GM19452 (cell line): ENCODE measurements around the gene MPDU1.
"Not testable (repeated sequence)": the region's sequence is repeated elsewhere in the genome, so short reads cannot be mapped to it uniquely, and the experiment has no call there.

ENCODE experiments used
- ATAC-seq: cut with Tn5 transposase; IDR thresholded peaks from one replicate; pipeline ENCODE4 v1.9.1; 2021; ENCODE audit not compliant: unreplicated experiment

The MPDU1 gene

GRCh38 chr17:7579834-7580603 is 3.6 kb upstream of the MPDU1 start:
- no peak for ATAC-seq

GRCh38 chr17:7580604-7581575 is 2.8 kb upstream of the MPDU1 start:
- no peak for ATAC-seq

DNA sequence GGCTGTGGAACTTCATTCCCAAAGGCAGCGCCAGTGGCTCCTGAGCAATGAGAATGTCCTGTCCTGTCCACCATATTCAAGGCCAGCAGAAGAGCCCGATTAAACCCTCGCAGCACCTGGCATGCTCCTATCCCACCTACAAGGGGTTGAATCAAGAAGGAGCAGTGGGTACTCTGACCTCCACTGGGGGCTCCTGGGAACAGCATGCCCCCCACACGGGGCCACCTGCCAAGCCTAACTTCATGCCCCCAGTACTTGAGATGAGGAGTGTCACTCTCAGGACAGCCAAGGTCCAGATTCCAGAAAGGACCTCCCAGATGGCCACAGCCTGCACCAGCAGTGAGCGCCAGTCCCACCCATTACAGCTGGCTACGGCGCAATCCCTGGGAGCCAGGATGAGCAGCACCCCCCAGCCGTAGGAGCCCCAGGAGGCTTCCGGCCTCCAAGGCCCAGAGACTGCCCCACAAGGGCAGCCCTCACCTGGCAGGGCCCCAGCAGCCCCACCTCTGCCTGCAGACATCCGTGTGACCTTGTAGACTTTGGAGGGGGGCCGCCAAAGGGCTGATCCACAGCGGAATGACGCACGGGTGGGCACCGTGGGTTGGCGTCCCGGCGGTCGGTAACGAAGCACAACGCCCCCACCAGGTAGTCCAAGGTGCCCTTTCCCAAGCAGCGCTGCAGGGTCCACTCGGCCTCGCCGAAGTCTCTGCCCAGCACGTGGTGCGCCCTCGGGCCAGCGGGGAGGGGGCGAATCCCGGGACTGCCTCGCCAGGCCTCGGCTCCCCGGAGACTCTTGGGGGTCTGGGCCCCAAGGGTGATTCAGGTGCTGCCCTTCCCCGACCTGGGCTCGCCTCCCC is 1.0 kb upstream of the MPDU1 start:
- no peak for ATAC-seq

DNA sequence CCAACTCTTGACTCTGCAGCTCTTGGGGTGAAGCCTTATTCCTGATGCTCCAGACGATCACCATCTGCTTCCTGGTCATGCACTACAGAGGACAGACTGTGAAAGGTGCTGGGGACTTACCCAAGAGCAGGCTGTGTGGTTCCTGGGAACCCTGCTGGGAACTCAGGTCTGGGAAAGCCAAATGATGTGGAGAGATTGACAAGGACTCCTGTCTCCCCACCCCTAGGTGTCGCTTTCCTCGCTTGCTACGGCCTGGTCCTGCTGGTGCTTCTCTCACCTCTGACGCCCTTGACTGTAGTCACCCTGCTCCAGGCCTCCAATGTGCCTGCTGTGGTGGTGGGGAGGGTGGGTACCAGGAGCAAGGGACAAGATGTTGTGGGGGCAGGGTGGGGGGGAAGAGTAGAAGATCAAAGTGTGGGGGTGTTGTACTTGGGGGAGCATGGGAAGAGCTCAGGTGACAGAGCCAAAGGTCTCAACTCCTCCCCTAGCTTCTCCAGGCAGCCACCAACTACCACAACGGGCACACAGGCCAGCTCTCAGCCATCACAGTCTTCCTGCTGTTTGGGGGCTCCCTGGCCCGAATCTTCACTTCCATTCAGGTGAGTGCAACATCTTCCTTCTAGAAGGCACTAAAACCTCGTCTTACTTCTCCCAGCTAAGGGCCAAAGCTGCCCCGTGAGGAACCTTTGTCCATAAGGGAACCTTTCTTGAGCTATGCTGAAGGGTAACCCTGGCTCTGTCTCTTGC is 3.2 kb downstream of the MPDU1 start:
- ATAC-seq = no peak

DNA sequence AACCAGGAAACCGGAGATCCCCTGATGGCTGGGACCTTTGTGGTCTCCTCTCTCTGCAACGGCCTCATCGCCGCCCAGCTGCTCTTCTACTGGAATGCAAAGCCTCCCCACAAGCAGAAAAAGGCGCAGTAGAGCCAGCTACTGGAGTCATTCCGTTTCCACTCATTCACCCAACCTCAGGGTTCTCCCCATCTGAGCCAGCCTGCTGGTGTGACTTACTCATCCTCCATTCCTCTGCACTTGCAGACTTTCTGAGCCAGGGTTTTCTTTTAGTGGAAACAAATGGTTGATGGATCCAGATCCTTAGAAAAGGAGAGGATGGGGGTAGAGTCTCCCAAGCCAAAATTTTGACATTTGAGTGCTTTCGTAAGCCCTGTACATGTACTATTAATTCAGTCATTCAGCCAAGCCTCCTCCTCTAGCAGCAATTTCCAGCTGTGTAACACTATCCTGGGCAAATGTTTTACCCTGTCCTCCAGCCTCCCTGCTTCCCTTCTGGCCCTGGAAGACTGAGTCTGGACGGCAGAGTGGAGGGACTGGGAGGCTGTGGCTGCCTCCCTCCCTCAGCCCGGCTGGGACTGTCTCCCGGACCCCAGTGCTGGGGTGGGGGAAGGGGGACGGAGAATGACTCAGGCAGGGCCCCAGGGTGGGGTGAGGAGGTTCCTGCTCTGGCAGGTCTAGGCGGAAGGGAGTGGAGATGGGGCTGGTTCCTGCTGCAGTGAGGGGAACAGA is 3.9 kb downstream of the MPDU1 start:
- ATAC-seq = no peak

- no peak for ATAC-seq
Measured at GRCh38 chr17:7588553-7589203, 5.0 kb downstream of the MPDU1 start.

- ATAC-seq = no peak
Measured at GRCh38 chr17:7589204-7589868, 5.7 kb downstream of the MPDU1 start.

DNA sequence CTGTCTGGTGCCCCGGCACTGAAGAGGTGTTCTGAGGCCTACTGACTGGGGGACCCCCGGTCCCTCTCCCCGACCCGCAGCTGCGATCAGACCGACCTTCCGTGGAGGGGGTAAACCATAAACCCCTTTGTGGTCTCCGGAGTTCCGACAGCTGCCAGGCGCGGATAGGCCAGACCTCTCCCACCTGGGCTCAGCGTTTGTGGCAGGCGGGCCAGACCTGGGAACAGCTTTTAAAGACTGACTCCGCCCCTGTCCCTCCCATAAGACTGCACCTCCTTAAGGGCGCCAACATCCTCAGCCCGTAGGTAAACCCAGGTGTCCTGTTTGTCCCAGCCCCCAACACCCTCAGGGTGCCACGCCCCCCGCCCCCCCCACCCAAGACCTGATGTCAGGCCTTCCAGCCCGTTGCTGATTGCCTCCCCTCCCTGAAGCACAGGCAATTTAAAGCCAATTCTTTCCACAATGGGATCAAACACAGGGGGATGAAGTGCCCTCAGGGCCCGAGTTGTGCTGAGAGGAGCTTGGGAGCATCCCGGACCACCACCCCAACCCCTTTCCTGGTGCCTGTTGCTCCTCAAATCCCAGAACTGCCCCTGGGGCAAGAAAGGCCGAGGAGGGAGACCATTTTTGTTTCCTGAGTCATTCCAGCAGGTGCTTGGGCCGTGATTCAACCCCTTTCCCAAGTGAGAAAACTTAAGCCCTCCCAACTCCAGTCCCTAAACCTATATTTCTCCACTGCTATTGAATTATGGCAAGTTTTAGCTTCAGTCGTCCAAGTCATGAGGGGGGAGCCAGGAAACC is 6.4 kb downstream of the MPDU1 start, which contains the start of gene SOX15:
Gene SOX15, minus strand, starts transcription at position 204 of the 801 bp plus-strand sequence. CDS start 418 bp downstream, outside the sequence.
- ATAC-seq = no peak

- no peak for ATAC-seq
Measured at GRCh38 chr17:7590743-7591142, 7.1 kb downstream of the MPDU1 start.

DNA sequence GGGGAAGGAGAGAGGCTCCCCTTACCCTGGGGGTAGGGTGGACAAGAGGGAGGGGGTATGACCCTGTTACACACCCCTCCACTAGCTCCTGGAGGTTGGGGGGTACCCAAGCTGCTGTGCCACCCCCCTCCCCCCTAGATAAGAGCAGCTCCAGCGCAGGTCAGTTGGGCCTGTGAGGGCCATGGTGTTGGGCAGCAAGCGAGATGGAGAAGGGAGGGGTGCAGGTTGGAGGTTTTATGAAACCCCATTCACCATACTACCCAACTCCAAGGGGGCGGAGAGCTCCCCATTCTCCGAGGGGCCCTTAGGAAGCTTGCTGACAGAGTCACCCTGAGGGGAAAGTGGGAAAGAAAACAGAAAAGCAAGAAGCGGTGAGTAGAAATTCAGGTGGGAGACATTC is 7.9 kb downstream of the MPDU1 start:
- no peak for ATAC-seq

DNA sequence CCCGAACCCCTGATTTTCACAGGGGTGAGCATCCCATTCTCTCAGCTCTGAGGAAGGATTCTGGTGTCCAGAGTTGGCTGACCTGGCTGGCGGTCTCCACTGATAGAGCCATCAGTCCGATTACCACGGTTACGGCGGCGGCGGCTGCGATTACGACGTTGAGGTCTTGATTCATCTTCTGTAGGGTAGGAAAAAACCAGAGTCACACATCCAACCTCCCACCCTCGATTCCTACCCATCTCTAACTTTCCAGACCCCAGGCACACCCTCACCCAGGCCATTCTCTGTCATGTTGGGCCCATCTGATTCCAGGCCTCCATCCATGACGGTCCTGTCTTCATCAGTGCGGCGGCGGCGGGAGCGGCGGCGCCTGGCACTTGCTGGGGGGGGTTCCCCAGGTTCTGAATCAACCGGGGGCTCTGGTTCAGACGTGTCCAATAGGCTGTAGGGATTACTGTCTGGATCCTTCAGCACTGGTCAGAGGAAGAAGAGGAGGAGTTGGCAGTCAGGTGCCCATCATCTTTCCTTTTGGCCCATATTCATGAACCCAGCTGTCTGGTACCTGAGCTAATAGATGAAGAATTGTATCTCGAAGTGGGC is 8.9 kb downstream of the MPDU1 start:
- no peak for ATAC-seq

GRCh38 chr17:7593296-7593695 is 9.6 kb downstream of the MPDU1 start:
- ATAC-seq = no peak

- ATAC-seq = not testable (repeated sequence)
Measured at GRCh38 chr17:7597561-7597960, 13.9 kb downstream of the MPDU1 start.

DNA sequence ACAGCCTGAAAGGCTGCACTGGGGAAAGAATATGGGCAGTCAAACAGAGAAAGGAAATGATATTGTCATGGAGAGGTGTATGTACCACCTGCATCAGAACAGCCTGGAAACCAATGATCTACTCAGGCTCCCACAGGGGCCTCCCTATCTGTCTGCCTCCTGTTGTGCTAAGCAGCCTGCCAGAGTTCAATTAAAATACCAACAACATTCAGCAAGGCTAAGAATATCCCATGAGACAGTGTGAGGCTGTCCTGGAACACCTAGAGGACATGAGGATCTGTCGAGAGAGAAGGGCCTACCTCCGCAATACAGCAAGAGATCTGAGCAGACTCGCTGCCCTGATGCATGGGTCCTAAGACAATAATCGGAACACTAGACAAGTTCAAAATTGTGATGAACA is 22.6 kb downstream of the MPDU1 start:
- ATAC-seq = no peak

DNA sequence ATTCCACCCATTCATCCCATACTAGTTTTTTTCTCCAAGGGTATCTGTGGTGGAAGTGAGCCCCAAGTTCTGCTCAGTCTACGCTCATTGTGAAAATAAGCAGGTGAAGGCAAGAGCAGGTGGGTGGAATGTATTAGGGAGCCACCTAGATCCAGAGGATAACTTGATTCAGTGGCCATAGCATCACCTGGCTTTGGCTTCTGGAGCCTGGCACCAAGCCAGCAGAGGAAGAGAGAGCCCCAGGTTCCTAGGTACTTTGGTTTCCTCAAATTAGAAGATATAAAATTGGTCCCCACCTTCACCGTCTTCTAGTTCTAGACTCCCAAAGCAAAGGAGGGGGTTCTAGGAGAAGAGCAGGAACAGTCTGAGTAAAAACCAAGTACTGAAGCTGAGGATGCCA is 27.0 kb downstream of the MPDU1 start:
- no peak for ATAC-seq

- ATAC-seq = no peak
Measured at GRCh38 chr17:7611635-7612293, 28.1 kb downstream of the MPDU1 start.

DNA sequence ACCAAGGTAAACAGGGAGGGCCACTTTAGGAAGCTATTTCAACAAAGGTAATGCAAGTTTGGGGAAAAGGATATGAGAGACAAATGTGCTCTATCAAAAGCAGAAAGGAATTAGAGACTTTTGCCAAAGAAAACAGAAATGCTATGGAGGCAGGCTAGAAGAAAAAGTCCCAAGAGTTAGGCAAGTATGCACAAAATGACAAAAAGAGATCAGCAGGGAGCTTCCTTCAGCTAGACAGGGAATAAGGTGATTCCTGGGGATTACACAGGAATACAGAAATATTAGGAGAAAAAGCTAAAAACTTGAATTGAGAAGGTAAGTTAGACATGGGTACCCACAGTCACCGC is 28.6 kb downstream of the MPDU1 start:
- no peak for ATAC-seq
